ENCODE data around the gene MICOS13. TPM values are rescaled to one million over a fixed set of nuclear protein-coding genes. Genes with fewer than 3 reads are reported as not detected.

The MICOS13 gene
- total RNA-seq, 2 donors from 2014 or later, result 127 to 142 TPM

DNA sequence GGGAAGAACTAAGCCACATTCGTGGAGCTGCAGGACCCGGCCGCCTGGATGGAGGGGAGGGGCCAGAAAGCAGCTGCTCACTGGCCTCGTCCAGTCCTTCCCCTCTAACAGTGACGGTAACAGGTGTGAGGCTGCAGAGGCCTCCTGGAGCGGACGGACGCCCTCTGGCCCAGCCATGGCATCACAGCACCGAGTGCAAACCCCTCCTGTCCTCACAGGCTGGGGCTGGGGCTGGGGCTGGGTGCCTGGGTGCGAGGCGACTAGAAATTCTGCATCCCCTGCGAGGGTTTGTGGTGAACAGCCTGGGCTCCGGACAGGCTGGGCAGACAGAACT is 3.6 kb downstream of the MICOS13 start:
- no peak for DNase-seq
- intact Hi-C loops (cut with DNase I), result no loop called here
- no peak for ATAC-seq

DNA sequence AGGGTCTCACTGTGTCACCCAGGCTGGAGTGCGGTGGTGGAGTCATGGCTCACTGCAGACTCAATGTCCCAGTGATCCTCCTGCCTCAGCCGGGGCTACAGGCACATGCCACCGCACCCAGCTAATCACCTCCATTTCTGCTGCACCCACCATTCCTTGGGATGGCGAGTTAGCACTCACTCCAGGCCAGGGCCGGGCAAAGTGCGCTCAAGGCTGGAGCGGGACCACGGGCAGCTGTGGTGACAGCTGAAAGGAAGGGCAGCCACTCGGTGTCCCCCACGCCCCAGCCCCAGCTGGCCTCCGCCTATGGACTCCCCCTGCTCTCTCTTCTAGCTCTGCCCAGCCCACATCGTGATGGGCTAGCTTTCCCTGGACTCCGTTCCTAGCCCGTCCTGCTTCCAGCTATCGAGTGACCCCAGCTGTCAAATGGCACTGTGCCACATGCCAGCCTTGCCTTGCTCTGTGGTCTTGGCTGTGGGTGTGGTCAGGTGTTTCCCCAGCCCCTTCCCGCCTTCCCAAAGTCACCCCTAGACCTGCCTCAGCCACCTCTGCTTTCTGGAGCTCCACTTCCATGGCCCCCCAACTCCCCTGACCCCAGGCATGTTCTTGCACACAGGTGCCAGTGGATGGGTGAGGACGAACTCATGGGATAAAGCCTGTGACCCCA is 4.1 kb downstream of the MICOS13 start:
- DNase-seq (peak; percentile 26), ATAC-seq (no peak)
- intact Hi-C loops (cut with DNase I), result no loop called here

DNA sequence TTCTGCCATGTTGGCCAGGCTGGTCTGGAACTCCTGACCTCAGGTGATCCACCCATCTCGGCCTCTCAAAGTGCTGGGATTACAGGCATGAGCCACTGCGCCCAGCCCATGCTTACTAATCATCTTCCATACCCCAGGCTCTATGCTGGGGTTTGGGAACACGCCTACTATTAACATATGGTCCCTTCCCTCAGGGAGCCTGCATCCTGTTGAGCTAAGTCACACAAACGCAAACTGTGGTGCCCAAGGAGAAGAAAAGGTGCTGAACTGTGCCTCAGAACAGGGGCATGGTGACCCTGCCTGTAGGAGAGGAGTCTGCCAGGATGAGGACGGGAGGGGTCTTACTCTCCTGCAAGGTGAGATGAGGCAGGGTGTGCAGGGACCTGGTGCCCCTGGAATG is 5.6 kb downstream of the MICOS13 start:
- no peak for ATAC-seq
- no peak for DNase-seq
- intact Hi-C loops (cut with DNase I), result no loop called here

DNA sequence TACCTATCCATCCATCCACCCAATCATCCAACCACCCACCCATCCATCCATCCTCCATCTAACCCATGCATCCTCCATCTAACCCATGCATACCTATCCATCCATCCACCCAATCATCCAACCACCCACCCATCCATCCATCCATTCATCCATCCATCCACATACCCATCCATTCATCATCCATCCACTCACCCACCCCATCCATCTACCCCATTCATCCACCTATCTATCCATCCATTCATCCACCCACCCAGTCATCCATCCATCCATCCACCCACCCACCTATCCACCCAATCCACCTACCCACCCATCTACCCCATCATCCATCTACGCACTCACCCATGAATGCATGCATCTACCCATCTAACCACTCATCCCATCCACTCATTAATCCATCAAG is 6.6 kb downstream of the MICOS13 start:
- intact Hi-C loops (cut with DNase I), result no loop called here
- ATAC-seq (no peak), DNase-seq (no peak)

DNA sequence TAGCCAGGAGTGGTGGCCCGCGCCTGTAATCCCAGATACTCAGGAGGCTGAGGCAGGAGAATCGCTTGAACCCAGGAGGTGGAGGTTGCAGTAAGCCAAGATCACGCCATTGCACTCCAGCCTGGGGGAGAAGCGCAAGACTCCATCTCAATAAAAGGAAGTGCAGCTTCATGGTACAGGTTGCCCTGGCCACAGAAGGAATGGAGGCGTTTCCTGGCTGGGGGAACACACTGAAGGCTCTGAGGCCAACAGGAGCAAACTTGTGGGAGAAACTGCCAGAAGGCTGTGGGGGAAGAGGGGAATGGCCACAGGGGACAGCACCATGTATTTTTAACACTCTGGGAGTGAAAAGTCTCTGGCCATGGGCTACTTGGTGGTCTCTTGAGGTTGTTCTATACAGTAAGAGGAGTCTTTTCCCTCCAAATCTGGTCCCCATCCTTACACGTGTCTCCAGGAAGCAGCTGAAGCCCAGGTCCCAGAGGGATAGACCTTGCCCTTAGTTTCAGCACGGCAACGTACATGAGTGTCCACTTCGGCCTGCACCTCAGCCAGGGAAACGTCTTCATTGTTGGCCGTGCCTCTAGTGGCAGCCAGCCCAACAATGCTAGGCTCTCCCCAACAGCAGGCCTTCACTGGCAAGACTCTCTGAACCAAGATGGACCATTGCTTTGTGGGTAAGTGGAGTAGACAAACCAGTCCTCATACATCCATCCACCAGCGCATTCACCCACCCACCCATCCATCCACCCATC is 7.4 kb downstream of the MICOS13 start:
- intact Hi-C loops (cut with DNase I), result no loop called here
- ATAC-seq, result no peak
- peak; percentile 16 for DNase-seq

DNA sequence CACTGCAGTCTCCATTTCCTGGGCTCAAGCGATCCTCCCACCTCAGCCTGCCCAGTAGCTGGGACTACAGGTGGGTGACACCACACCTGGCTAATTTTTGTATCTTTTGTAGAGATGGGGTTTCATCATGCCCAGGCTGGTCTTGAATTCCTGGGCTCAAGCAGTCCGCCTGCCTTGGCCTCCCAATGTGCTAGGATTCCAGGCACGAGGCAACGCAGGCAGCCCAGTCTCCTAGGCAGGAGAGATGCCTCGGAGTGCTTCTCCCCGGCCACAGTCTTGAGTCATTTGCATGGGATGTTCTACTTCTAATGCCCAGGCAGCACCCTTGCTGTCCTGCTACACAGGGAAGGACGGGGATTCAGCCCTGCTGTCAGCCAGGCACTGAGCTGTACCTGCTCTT is 8.7 kb downstream of the MICOS13 start:
- DNase-seq, result no peak
- intact Hi-C loops (cut with DNase I), result no loop called here

DNA sequence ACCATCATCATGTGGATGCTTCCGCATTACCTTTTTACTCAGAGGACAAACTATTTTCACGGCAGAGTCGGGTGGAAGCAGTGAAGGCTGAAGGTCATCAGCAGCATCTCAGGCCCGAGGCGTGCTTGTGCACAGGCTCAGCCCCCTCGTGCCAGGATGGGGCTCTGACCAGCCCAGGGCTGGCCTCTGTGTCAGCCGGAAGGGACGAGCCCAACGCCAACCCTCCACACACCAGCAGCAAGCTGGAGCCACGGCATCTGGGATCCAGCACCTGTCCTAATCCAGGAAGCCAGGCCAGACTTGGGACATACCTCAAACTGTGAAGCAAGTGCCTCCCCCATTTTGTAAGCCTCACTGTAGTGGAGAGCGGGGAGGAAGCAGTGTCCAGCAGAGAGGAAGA is 11.1 kb downstream of the MICOS13 start:
- DNase-seq, result peak; percentile 22
- intact Hi-C loops (cut with DNase I), result no loop called here
- ATAC-seq, result no peak

More for the DNA sequence above, 8.7 kb downstream of the MICOS13 start:
- no peak for ATAC-seq

DNA sequence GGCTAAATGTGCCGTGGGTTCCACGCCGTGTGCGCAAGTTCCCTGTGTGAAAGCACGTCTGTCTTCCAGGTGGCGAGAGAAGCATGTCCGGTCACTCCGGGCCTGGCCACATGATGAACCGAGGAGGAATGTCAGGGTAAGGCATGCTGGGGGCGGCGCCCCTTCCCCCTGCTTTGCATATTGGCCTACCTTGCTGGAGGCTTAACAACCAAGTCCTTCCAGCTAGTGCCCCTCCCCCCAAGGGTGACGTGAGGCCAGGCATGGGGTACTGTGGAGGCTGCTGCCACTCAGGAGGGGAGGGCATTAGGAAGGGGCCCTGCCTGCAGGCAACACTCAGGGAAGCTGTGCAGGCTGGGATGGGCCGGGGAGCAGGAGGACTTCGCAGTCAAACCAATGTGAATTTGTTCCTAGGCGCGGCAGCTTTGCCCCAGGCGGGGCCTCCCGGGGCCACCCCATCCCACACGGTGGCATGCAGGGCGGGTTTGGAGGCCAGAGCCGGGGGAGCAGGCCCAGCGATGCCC is 12.5 kb downstream of the MICOS13 start:
- DNase-seq (peak; percentile 16), ATAC-seq (no peak)
- intact Hi-C loops (cut with DNase I), result no loop called here

DNA sequence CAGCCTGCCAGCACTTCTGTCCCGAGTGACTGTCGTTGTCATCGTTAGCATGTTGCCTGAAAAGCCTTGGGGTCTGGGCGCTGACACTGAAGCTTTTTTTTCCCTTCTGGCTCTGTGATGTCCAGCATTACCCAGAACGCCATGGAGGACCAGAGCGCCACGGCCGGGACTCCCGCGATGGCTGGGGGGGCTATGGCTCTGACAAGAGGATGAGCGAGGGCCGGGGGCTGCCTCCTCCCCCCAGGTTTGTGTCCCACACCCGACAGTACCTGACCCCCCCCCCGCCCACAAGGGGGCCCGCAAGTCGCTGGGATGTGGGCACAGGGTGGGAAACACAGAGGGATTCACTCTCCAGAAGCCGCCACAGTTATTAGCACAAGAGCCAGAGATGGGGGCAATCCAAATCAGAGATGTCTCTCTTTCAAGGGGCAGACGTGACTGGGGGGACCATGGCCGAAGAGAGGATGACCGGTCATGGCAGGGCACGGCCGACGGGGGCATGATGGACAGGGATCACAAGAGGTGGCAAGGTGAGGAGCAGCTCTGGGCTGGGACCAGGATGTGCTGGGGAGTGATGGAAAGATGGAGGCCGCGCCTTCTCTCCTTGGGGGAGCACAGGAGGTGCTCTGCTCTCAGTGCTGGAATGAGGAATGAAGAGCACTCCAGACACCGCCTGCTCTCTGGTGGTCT is 13.2 kb downstream of the MICOS13 start:
- intact Hi-C loops (cut with DNase I), result no loop called here
- no peak for ATAC-seq
- DNase-seq, result no peak

DNA sequence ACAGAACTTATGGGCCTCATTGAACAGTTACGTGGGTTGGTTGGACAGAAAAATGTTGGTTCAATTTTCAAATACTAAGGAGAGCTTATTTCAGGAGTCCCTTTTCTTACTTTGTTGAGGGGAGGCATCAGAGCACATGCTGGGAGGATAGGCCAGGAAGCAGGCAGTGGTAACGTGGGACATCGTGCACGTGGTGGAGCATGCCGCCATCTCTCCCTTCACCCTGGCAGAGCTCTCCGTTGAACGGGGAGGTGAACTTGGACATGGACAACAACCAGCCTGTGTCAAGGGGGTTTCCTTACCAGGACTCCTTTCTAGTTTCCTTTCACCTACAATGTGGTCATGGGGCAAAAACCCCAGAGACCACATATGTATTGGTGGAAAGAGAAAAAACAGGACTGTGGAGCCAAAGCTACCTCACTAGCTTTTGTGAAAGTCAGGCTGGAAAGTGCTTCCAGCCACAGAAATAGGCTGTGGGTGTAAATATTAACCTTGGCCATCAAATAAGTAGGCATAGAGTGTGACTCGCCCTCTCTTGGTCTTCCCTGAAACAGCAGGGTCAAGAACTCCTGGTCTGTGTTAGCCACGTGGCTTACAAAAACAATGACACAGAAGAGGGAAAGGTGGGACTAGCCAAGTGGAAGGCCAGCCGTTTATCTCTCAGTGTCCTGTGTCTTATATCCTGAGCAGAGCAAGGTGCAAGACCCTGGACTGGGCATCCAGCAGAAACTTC is 14.4 kb downstream of the MICOS13 start:
- ATAC-seq (no peak), DNase-seq (no peak)
- intact Hi-C loops (cut with DNase I), result no loop called here

DNA sequence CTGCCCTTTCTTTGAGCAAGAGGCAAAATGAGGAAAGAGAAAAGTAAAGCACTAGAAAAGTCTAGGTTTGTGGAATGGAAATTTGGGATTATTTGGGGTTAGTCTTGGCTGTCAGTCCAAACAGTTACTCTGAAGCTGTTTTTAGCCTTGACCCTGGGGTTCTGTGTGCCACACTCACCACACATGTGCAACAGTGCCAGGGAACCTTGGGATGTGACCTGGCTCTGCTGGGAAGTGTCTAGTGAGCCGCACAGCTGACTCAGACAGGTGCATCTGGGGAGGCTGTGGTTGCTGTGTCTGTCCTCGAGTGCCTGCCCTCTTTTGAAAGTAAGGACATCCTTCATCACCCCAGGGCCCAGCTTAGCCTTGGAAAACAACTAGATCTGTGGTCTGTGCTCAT is 15.8 kb downstream of the MICOS13 start:
- ATAC-seq (no peak), DNase-seq (no peak)
- intact Hi-C loops (cut with DNase I), result no loop called here

DNA sequence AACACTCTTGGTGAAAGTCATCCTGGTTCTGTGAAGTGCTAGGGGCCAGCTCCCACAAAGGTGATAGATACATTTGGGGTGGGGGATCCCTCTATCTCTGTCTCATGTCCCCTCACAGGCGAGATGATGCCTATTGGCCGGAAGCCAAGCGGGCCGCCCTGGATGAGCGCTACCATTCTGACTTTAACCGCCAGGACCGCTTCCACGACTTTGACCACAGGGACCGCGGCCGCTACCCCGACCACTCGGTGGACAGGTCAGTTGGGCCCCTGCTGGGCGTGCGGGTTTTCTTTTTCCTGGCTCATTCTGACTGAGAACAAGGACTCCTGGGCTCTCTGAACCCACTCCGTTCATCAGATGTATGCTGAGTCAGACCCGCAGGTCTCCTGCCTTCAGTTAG is 16.4 kb downstream of the MICOS13 start:
- no peak for ATAC-seq
- intact Hi-C loops (cut with DNase I), result no loop called here
- DNase-seq, result no peak

DNA sequence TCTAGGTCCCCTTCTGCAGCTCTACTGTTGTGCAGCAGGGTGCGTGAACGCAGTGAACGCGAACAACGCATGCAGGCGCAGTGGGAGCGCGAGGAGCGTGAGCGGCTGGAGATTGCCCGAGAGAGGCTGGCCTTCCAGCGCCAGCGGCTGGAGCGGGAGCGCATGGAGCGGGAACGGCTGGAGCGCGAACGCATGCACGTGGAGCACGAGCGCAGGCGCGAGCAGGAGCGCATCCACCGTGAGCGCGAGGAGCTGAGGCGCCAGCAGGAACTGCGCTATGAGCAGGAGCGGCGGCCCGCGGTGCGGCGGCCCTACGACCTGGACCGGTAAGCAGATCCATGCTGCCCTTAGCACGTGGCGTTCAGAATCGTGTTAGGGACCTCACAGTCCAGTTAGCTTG is 18.8 kb downstream of the MICOS13 start:
- intact Hi-C loops (cut with DNase I), result no loop called here
- DNase-seq (no peak), ATAC-seq (no peak)

DNA sequence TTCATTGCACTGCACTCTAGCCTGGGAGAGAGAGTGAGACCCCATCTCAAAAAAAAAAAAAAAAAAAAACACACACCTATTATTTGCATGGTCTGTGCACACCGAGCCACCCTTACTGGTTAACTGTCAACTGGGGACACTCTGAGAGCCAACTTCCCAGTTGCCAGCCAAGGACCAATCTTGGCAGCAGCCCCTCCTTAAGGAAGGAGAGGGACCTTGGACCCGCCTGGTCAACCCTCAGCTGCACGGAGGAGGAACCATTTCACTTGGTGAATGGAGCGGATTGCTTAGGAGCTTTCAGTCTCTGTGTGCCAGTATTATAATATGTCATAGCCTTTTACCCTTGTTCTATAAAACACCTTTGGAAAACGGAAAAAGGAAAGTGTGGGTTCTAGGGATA is 24.9 kb downstream of the MICOS13 start:
- ATAC-seq, result no peak
- intact Hi-C loops (cut with DNase I), result no loop called here
- DNase-seq, result no peak

DNA sequence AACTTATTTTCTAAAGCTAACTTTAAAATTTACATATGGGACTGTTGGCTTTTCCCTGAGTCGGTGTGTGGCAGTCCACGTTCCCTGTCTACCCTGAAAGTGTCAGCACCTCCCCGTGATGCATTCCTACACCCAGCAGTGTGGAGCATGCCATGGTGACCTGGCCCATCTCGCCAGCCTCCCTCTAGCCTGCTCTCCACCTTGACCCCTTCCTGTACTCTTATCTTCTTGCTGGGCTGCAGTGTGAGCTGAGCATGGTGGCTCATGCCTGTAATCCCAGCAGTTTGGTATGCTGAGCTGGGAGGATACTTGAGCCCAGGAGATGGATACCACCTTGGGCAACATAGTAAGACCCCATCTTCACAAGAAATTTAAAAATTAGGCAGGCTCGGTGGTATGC is 25.4 kb downstream of the MICOS13 start:
- ATAC-seq (no peak), DNase-seq (no peak)
- intact Hi-C loops (cut with DNase I), result no loop called here

DNA sequence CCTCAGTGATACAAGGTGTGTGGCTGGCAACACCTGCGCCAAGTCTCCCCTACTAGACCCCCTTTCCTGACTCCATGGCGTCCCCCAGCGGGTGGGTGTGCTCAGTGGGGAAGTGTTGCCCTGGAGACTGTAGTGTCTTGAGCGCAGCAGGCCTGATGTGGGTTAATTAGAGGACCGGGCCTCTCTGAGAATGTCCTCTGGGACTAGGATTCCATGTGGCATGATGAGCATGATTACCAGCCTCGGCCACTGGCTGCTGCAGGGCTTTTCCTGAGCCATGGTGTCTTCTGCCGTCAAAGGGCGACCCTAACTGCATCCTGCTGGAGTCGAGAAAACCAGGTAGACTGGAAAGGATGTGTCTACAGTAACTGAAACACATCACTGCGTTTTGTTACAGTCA is 28.1 kb downstream of the MICOS13 start:
- DNase-seq, result no peak
- intact Hi-C loops (cut with DNase I), result no loop called here
- no peak for ATAC-seq

DNA sequence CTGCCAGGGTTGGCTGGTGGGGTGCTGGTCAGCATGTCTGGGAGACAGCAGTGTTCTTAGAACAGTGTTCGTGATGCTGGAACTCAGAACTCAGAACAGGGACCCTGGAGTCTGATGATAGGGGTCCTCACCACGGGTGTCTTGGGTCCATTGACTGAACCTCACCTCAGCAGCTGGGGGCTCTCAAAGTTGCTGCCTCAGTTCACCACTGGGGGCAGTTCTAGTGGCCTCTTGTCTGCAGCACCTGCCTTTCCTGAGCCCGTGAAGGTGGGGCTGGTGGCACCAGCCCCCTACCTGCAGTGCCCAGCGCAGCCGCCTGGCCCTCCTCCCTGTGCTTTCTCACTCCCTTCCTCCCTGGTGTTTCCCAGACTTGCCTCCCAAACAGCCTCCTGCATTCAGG is 29.0 kb downstream of the MICOS13 start:
- DNase-seq (no peak), ATAC-seq (no peak)
- intact Hi-C loops (cut with DNase I), result no loop called here

DNA sequence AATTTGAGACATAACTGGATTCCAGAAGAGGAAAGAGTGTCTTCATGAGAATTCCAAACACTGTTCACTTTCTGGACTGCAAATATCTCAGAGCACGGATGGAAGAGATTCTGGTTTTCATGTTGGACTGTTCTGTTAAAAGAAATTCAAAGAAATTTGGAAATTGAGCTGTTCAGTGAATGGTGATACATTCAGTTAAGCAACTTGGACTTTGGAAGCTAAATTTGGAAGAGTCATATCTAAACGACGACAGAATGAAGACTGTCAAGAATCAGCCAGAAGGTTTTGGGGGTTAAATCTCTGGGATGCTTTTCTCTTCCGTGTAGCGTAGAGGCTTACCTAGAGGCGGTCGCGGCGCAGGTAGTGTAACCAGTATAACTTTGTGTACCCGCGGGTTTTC is 31.9 kb downstream of the MICOS13 start:
- DNase-seq, result no peak
- ATAC-seq, result no peak
- intact Hi-C loops (cut with DNase I), result no loop called here

DNA sequence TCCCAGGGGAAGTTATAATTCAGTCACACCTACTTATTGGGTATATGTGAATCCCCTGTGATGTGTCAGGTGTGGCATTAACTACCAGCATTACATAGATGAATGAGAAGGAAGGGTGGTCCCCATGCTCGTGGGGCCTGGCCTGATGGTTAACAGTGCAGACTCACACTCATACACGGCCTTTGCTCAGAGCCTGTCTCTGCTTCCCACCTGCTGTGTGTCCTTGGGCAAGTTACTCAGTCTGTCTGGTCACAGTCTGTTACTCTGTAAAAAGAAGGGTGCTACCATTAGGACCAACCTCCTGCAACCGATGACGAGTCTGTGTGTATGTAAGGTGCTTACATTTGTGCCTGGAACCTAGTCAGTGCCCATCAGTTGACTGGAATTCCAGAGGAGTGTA is 33.6 kb downstream of the MICOS13 start:
- DNase-seq (no peak), ATAC-seq (no peak)
- intact Hi-C loops (cut with DNase I), result no loop called here

DNA sequence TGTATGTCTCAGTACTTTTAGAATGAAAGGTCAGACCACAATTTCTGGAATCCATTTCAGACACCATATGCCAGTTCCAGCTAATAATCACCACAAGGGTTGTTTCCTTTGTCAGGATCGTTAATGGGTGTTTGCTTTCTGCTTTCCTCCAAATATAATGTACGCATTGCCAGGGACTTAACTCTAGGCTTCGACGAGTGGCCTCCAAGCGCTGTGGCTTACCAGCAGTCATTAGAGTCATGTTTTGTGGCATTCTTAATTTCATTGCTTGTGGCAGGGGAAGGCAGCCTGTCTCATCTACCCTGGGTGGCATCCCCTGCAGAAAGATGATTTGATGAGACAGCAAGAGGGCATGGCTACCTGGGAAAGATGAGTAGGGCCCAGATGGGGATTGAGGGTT is 34.9 kb downstream of the MICOS13 start:
- intact Hi-C loops (cut with DNase I), result no loop called here
- DNase-seq (no peak), ATAC-seq (no peak)
